SK-N-MC (cell line): ENCODE measurements around the gene NKD1.

Experiments
- EZH2 ChIP-seq: fragments of 200-600 bp; sonication (generic); IDR thresholded peaks from one replicate; pipeline ENCODE4 v1.6.1; 2017; ENCODE audit warnings: antibody characterized with exemption
- FOXP2 ChIP-seq: optimal IDR thresholded peaks from 2 replicates; pipeline ENCODE3; 2011; ENCODE audit warnings: mild to moderate bottlenecking, moderate library complexity; ENCODE audit not compliant: insufficient read depth; ENCODE audit errors: extremely low read length, control extremely low read depth
- POLR2AphosphoS5 ChIP-seq: IDR thresholded peaks from 2 replicates; pipeline ENCODE4 v1.6.1; 2012; ENCODE audit warnings: mild to moderate bottlenecking, low read depth, low read length, borderline replicate concordance

- TF ChIP-seq EZH2 (no peak), POLR2AphosphoS5 (no peak), FOXP2 (no peak)
These were observed 18.9 kb upstream of the NKD1 start for GRCh38 chr16:50529334-50529733.
